Measurements from ENCODE around the gene MIPEP. TPM values are rescaled to one million over a fixed set of nuclear protein-coding genes. Genes with fewer than 3 reads are reported as not detected.
A peak's percentile ranks its signal among the peaks of the same experiment; 100 is the strongest.
"Not testable (repeated sequence)": the region's sequence is repeated elsewhere in the genome, so short reads cannot be mapped to it uniquely, and the experiment has no call there.

Gene MIPEP
- 29.7 and 32.6 TPM in 2 replicates for total RNA-seq

DNA sequence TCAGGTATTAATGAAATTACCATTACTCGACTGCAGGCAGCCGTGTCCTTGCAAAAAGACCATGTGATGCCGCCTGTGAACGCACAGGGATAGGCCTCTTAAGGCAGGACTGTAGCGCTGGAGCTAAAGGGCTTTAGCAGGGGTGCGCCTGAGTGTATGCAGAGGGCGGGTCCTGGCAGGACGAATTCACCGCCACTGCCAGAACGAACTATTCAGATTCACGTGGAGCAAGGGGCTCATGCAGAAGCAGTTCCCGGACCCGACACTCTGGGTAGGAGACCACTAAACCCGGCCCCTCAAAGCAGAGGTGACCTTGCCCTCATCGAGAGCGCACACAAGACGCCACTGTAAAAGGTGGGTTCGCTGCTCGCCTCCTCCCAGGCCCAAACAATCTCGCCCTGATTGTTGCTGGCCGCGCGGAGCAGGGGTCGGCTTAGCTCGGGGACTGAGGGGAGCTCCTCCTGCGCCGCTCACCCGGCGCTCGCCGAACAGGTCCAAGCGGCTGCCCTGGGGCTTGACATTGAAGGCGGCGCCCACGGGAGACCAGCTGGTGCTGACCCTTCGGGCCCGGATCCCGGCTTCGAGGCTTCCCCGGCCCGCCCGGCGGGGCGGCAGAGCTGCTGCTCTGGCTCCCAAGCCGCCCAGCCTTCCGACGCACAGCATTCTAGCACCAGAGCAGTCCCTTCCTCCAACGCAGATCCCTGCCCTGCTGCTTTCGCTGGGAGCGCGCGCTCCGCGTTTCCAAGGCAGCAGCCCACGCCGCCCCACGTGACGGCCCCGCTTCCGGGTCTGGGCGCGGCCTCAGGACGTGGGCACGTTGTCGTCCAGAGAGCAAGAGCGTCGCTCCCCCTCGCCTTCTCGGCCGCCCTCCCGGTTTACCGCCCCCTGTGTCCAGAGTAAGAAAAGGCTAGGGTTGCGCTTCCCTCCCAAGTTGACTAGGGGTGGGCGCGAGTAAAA is at the start of gene MIPEP:
MIPEP (minus strand) TSS at position 743 of the 957 bp plus-strand sequence; CDS start at position 663, 80 bp downstream.
- peak; percentile 85 for DNase-seq (ENCODE audit: low read depth)

DNA sequence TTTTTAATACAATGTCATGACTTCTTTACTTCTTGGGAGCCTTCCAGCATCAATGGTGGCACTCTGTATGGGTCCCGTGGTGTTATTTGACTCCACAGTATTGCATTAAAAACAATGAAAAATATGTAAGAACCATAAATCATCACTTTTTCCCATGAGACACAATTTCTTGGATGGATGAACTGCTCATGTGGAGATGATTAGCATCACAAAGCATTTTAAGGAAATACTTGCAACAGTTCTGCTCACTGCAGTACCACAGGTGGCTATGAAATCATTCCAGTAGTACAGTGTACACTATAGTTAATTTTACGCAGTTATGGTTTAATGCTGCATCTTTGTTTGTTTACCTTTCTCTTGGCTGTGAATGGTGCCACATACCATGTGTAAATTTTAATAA is 45.3 kb upstream of the MIPEP start:
- DNase-seq (ENCODE audit: low read depth), result no peak

DNA sequence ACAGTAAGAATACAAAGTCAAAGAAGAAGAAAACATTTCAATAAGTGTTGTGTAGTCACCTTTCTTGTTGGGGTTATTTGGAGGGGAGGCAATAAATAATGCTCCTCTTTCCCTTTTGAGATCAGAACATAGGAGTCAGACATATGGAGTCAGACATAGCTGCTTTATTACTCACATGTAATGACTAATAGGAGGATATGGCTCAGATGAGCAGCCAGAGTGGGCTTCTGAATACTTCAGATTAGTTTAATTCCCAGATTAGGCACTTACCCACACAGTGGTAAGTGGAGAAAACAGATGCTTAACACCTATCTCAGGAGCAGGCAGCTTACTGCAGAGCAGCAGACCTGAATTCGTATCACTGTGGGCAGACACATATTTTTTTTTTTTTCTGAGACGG is 39.8 kb upstream of the MIPEP start:
- DNase-seq (ENCODE audit: low read depth), result peak; percentile 60

- DNase-seq (ENCODE audit: low read depth), result no peak
These were observed 33.8 kb upstream of the MIPEP start for GRCh38 chr13:23923031-23923430.

DNA sequence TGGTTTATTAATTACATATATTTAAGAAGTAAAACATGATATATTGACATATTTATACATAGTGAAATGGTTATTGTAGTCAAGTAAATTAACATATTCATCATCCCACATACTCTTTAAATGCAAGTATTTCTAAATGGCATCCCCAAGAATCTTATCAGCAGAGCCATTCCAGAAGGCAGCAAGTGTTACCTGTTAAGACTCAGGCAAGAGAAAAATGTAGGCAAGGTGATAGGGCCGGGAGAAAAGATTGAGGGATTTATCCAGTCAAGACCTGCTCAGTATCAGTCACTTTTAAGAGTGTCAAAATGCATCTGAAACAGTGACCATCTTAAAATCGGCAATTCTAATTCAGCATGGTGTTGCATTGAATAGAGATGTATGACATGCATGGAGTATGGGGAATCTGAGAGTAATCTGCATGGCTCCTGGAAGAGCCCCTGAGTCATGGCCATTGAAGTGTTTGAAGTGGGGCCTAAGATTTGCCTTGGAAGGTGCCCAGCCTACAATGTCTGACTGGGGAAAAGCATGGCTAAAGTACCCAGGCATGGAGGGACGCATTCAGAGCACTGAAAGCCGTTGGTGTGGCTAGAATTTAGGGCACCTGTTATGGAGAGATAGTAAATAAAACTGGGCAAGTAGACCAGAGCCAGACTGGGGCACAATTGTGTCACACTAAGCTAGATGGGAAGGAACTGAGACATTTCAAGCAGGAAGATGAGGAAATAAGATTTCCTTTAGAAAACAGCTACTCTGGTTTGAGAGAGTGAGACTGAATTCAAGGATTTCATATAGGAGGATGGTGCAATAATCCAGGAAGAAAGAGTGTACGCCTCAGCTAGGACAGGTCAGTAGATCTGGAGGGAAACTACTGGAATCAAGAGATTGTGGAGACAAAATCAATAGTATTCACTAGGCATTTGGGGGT is 33.1 kb upstream of the MIPEP start:
- DNase-seq (ENCODE audit: low read depth), result peak; percentile 20

DNA sequence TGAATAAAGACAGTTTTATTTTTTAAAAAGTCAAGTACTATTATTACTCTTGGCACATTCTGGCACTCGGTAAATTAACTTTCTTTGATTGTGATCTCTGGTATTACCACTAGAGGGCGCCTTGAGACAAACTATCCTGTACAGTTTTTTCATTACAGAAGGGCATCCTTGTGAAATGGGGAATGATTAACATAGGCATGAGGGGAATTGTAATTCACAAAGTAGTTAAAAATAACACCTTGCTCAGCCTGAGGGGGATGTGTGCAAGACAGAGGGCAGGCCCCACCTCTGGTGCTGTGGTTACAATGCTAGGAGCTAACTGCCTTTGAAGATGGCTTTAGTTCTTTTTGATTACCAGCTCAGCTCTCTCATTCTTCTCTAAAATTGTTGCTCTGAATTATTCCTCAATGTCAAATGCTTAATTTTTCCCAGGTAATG is 32.3 kb upstream of the MIPEP start:
- DNase-seq (ENCODE audit: low read depth), result peak; percentile 97

DNA sequence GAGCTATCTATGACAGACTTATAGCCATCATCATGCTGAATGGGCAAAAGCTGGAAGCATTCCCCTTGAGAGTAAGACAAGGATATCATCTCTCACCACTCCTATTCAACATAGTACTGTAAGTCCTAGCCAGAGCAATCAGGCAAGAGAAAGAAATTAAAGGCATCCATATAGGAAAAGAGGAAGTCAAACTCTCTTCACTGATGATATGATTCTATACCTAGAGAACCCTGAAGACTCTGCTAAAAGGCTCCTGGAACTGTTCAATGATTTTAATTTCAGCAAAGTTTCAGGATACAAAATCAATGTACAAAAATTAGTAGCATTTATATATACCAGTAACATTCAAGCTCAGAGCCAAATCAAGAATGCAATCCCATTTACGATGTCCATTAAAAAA is 29.8 kb upstream of the MIPEP start:
- no peak for DNase-seq (ENCODE audit: low read depth)

DNA sequence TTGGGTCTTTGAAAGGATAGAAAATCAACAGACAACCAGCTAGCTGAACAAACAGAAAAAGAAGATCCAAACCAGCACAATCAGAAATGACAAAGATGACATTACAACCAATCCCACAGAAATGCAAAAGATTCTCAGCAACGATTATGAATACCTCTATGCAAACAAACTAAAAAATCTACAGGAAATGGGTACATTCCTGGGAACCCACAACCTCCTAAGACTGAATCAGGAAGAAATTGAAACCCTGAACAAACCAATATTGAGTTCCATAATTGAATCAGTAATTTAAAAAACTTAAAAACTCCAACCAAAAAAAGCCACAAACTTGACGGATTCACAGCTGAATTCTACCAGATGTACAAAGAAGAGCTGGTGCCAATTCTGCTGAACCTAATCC is 29.0 kb upstream of the MIPEP start:
- DNase-seq (ENCODE audit: low read depth), result no peak

DNA sequence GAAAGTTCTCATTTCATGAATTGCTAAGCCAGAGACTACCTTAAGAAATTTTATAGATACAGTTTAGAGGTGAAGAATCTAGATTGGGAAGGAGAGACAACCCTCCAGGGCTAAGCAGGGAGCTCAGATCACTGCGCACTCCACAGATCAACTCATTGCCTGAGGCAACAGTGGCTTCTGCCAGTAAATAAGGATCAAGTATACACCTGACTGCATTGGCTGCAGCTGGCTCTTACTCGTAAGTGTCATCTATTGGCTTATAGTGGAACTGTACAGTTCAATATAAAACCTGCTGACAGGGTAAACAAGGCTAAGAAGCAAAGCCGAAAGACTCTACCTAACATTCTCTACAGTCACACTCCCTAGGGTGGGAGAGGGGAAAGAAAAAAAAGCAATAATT is 26.1 kb upstream of the MIPEP start:
- DNase-seq (ENCODE audit: low read depth), result no peak

GRCh38 chr13:23912469-23912868 is 23.3 kb upstream of the MIPEP start:
- DNase-seq (ENCODE audit: low read depth), result no peak

DNA sequence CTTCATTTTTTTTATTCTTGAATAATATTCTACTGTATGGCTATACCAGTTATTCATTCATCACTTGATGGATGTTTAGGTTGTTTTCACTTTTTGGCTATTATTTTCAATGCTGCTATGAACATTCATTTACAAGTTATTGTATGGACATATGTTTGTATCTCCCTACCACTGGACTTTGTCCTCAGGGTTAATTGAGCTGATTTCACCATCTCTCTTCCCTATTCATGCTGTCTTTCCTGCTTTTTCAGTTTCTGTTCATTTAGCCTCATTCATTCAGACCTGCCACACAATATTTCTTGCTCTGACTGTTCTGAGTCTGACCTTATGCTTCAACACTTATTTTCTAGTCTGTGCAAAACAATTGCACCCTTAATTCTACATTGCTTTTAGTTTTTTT is 20.4 kb upstream of the MIPEP start:
- no peak for DNase-seq (ENCODE audit: low read depth)

GRCh38 chr13:23905766-23906165 is 16.6 kb upstream of the MIPEP start:
- DNase-seq (ENCODE audit: low read depth), result no peak

DNA sequence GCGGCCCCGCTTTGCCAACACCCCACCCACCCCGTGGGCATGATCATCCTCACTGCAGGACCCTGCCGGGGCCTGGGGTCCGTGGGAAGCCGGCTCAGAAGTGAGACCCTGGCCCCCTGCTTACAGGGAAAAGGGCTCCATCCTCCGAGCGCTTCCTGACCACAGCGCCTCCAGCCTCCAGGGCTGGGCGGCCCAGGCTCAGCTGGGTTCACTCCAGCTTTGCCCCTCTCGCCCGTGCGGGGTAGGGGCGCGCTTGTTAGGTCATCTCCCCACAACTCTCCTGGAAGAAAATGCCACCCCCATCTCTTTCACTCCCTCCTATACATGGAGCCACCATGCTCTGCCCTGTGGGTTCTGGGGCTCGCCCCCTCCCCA is 14.7 kb upstream of the MIPEP start:
- no peak for DNase-seq (ENCODE audit: low read depth)

GRCh38 chr13:23902975-23903905 is 14.0 kb upstream of the MIPEP start:
- DNase-seq (ENCODE audit: low read depth), result no peak

GRCh38 chr13:23901365-23901764 is 12.2 kb upstream of the MIPEP start:
- no peak for DNase-seq (ENCODE audit: low read depth)

GRCh38 chr13:23899555-23899954 is 10.4 kb upstream of the MIPEP start:
- DNase-seq (ENCODE audit: low read depth), result peak; percentile 43

DNA sequence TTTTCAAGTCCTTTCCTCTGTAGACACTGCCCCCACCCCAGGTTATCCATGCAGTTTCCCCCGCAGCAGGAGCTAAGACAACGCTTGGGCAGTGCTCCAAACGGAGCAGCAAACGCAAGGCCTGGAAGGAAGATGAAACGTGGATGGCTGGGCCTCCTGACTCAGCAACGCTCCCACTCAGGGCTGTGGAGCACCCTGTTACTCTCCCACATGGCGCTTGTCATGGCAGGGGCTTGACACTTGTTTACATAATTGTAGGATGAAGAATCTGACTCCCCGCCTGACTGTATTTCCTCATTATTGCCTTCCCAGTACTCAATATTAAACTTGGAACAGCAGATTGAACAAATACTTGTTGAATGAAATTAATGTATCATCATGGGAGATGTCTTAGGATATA is 8.9 kb upstream of the MIPEP start:
- no peak for DNase-seq (ENCODE audit: low read depth)

- not testable (repeated sequence) for DNase-seq (ENCODE audit: low read depth)
These were observed 8.3 kb upstream of the MIPEP start, which contains the start of gene C1QTNF9B for GRCh38 chr13:23897452-23897919. Gene C1QTNF9B, minus strand, starts transcription at chr13:23897502.

DNA sequence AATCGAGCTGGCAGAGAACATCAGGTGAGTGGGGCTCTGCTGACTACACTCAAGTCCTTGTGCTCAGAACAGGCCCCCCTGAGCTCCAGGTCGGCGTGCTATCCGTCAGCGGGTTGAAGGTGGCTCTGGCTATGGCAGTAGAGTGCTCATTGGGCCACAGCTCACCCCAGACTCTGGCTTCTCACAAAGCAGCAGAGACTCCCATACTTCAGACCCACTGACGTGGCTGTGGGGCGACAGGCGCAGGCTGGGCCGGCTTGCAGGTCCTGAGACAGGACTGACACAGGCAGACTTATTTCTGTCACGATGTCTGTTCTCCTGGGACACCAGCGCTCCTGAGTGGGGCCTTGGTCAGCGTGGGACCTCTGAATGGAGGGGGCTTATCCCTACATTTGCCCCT is 5.5 kb upstream of the MIPEP start:
- DNase-seq (ENCODE audit: low read depth), result not testable (repeated sequence)

DNA sequence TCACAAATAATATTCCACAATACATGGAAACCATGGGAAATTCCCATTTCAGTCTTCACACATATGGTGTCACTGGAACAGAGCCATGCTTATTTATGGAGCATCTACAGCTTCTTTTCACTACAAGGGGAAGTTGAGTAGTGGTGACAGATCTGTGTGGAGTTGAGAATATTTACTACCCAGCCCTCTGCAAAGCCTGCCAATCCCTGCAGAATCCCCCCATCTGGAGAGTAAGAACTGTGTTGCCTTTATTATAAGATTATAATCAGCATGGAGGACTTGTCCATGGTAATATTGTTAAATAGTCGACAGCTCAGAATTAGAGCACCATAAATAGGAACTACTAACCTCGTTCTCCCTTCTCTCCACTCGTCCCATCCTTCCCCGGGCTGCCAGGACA is 4.6 kb upstream of the MIPEP start:
- DNase-seq (ENCODE audit: low read depth), result not testable (repeated sequence)

Data from renal cortical epithelial cell (primary cell).